Erythroblast (primary cell): Measurements from ENCODE around the gene LNPEP.

ENCODE experiments used
- GATA1 ChIP-seq: IDR thresholded peaks from 2 replicates; pipeline ENCODE4 v1.6.1; 2011; ENCODE audit warnings: low read depth, mild to moderate bottlenecking, control low read depth, low read length, moderate library complexity
- POLR2A ChIP-seq: IDR thresholded peaks from 2 replicates; pipeline ENCODE4 v1.6.1; 2011; ENCODE audit warnings: mild to moderate bottlenecking, low read length

DNA sequence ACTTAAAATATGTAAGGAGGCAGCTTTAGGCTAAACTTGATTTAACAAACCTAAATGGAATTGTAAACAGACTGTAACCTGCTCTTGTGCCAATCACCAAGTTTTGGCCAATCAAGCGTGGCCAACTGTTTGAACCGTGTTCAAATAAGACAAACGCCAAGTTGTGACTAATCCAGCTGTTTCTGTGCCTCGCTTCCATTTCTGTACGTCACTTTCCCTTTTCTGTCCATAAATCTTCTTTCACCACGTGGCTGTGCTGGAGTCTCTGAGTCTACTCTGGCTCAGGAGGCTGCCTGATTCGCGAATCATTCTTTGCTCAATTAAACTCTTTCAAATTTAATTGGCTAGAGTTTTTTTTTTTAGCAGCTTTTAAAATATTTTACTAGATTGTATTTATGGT lies 135.2 kb downstream of the LNPEP start:
- TF ChIP-seq POLR2A (no peak), GATA1 (no peak)
